DOHH2 (cell line): ENCODE results near the gene PRDM5.

ENCODE experiments used
- EZH2phosphoT487 ChIP-seq: fragments of 200-600 bp; sonication (generic); IDR thresholded peaks from 2 replicates; pipeline ENCODE4 v1.6.1; 2017; ENCODE audit warnings: borderline replicate concordance, mild to moderate bottlenecking, antibody characterized with exemption, low read length, moderate library complexity, mixed read lengths
- TF ChIP-seq, protein P1 (sequence below): fragments of 200-600 bp; sonication (generic); IDR thresholded peaks from one replicate; pipeline ENCODE4 v1.5.1; 2014; ENCODE audit warnings: antibody characterized with exemption, mild to moderate bottlenecking, low read depth, low read length; ENCODE audit not compliant: poor library complexity, severe bottlenecking

- TF ChIP-seq, protein P1, sequence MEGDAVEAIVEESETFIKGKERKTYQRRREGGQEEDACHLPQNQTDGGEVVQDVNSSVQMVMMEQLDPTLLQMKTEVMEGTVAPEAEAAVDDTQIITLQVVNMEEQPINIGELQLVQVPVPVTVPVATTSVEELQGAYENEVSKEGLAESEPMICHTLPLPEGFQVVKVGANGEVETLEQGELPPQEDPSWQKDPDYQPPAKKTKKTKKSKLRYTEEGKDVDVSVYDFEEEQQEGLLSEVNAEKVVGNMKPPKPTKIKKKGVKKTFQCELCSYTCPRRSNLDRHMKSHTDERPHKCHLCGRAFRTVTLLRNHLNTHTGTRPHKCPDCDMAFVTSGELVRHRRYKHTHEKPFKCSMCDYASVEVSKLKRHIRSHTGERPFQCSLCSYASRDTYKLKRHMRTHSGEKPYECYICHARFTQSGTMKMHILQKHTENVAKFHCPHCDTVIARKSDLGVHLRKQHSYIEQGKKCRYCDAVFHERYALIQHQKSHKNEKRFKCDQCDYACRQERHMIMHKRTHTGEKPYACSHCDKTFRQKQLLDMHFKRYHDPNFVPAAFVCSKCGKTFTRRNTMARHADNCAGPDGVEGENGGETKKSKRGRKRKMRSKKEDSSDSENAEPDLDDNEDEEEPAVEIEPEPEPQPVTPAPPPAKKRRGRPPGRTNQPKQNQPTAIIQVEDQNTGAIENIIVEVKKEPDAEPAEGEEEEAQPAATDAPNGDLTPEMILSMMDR = no peak
- no peak for TF ChIP-seq EZH2phosphoT487
These were observed 113.9 kb downstream of the PRDM5 start for GRCh38 chr4:120808475-120809141.
